Upper lobe of left lung (tissue), 6 donors: ENCODE data around the gene CARD11. TPM values are rescaled to one million over a fixed set of nuclear protein-coding genes. Genes with fewer than 3 reads are reported as not detected.

ENCODE experiments used
- ATAC-seq, 2 donors: fragments of 200-7000 bp; cut with Tn5 transposase; one replicate each; pipeline ENCODE4 v1.9.1; 2022; ENCODE audit warnings: mild to moderate bottlenecking in 2 of 2, moderate library complexity in 2 of 2; ENCODE audit not compliant: low FRiP score in 2 of 2
- DNase-seq, 2 donors: peaks; one replicate each; pipeline ENCODE4 v3.0.0-alpha.2; 2019 to 2020
- H3K27ac ChIP-seq, 4 donors: fragments of 200-600 bp; sonication (generic); one replicate each; pipeline ENCODE4 v1.5.1; 2016 to 2019
- H3K27me3 ChIP-seq, 4 donors: fragments of 200-600 bp; sonication (generic); one replicate each; pipeline ENCODE4 v1.5.1; 2017 to 2019
- H3K36me3 ChIP-seq, 4 donors: fragments of 200-600 bp; sonication (generic); one replicate each; pipeline ENCODE4 v1.5.1; 2016 to 2019
- H3K4me1 ChIP-seq, 4 donors: fragments of 200-600 bp; sonication (generic); one replicate each; pipeline ENCODE4 v1.5.1; 2018 to 2019
- H3K4me3 ChIP-seq, 4 donors: fragments of 200-600 bp; sonication (generic); one replicate each; pipeline ENCODE4 v1.5.1; 2017 to 2019; ENCODE audit warnings: mild to moderate bottlenecking in 2 of 4, moderate library complexity in 1 of 4
- H3K9me3 ChIP-seq, 4 donors: fragments of 200-600 bp; sonication (generic); one replicate each; pipeline ENCODE4 v1.5.1; 2018 to 2019
- EP300 ChIP-seq, 4 donors: sonication (generic); formaldehyde crosslinking; IDR thresholded peaks; one replicate each; pipeline ENCODE4 v1.5.1; 2017; ENCODE audit warnings: antibody characterized with exemption in 4 of 4, control low read depth in 2 of 4
- POLR2A ChIP-seq, 4 donors: fragments of 450-650 bp; IDR thresholded peaks; one replicate each; pipeline ENCODE4 v1.5.1; 2016 to 2017; ENCODE audit warnings: antibody characterized with exemption in 4 of 4, mild to moderate bottlenecking in 2 of 4
- POLR2AphosphoS5 ChIP-seq, 2 donors: sonication (generic); formaldehyde crosslinking; IDR thresholded peaks; one replicate each; pipeline ENCODE4 v1.5.1; 2017; ENCODE audit warnings: antibody characterized with exemption in 2 of 2
- WGBS, 2 donors: methylation state at CpG; one replicate each; pipeline ENCODE4 v1.1.5; 2017 to 2018; 5-methylcytosine and 5-hydroxymethylcytosine counted together
- total RNA-seq, 6 donors: library from RNA; depleted of rRNA in 4 of 6; stranded (reverse); fragments of >200 nt in 4 of 6; gene quantifications; one replicate each; pipeline versions ENCODE4 v1.1.0 to v1.2.1, GENCODE V29; 2016 to 2021
- TF ChIP-seq, protein P1 (sequence below), 6 experiments: fragments of 450-650 bp in 4 of 6; fragments of 200-600 bp in 2 of 6; sonication (generic) in 2 of 6; IDR thresholded peaks; one replicate each; pipeline ENCODE4 v1.5.1; 2016 to 2019; ENCODE audit warnings: antibody characterized with exemption in 6 of 6
- donor health status: DM: no; HTN: no; CAD: no; lungs with moderate emphysema.
- donor health status: DM: no; HTN: yes; CAD: no; lungs with severe emphysema.

Gene CARD11
- total RNA-seq, 6 donors from 2014 or later = 2.8 to 16.8 (median 6.8) TPM

- no peak for ATAC-seq
- Histone ChIP-seq H3K4me1 (no peaks in the 10 kb centered on the region), H3K9me3 (peaks cover 0 to 8% (median 2%) of the 10 kb centered on the region in 4 donors), H3K27me3 (no peaks in the 10 kb centered on the region), H3K27ac (no peak overlapping the region), H3K36me3 (no peaks in the 10 kb centered on the region), H3K4me3 (no peak overlapping the region)
- TF ChIP-seq POLR2AphosphoS5 (IDR thresholded peaks at IDR 0.05) = no peak
- TF ChIP-seq EP300 (IDR thresholded peaks at IDR 0.05) = no peak
- no peak for TF ChIP-seq POLR2A (IDR thresholded peaks at IDR 0.05)
- TF ChIP-seq, protein P1, sequence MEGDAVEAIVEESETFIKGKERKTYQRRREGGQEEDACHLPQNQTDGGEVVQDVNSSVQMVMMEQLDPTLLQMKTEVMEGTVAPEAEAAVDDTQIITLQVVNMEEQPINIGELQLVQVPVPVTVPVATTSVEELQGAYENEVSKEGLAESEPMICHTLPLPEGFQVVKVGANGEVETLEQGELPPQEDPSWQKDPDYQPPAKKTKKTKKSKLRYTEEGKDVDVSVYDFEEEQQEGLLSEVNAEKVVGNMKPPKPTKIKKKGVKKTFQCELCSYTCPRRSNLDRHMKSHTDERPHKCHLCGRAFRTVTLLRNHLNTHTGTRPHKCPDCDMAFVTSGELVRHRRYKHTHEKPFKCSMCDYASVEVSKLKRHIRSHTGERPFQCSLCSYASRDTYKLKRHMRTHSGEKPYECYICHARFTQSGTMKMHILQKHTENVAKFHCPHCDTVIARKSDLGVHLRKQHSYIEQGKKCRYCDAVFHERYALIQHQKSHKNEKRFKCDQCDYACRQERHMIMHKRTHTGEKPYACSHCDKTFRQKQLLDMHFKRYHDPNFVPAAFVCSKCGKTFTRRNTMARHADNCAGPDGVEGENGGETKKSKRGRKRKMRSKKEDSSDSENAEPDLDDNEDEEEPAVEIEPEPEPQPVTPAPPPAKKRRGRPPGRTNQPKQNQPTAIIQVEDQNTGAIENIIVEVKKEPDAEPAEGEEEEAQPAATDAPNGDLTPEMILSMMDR (IDR thresholded peaks at IDR 0.05) = no peak
- DNase-seq = no peak
- WGBS, 2 donors = 82 to 88% methylated on average over 1 of the region's 1 CpG
Measured at GRCh38 chr7:3020416-3020815, 23.3 kb downstream of the CARD11 start.

GRCh38 chr7:3019801-3020200 is 23.9 kb downstream of the CARD11 start:
- Histone ChIP-seq H3K4me1 (no peaks in the 10 kb centered on the region), H3K27ac (no peak overlapping the region), H3K9me3 (peaks cover 0 to 8% (median 2%) of the 10 kb centered on the region in 4 donors), H3K4me3 (no peak overlapping the region), H3K27me3 (no peaks in the 10 kb centered on the region), H3K36me3 (no peaks in the 10 kb centered on the region)
- DNase-seq (no peak), ATAC-seq (no peak)
- WGBS, 2 donors = 83 to 88% methylated on average over 4 of the region's 4 CpGs
- TF ChIP-seq POLR2A (IDR thresholded peaks at IDR 0.05) = no peak
- TF ChIP-seq, protein P1 (IDR thresholded peaks at IDR 0.05) = no peak
- no peak for TF ChIP-seq EP300 (IDR thresholded peaks at IDR 0.05)
- no peak for TF ChIP-seq POLR2AphosphoS5 (IDR thresholded peaks at IDR 0.05)

- WGBS, 2 donors = 82 to 91% methylated on average over 23 of the region's 23 CpGs
- ATAC-seq (no peak), DNase-seq (no peak)
- Histone ChIP-seq H3K4me3 (no peak overlapping the region), H3K27ac (no peak overlapping the region), H3K9me3 (peaks cover 0 to 8% (median 2%) of the 10 kb centered on the region in 4 donors), H3K4me1 (no peaks in the 10 kb centered on the region), H3K36me3 (no peaks in the 10 kb centered on the region), H3K27me3 (no peaks in the 10 kb centered on the region)
- TF ChIP-seq, protein P1 (IDR thresholded peaks at IDR 0.05) = no peak
- TF ChIP-seq POLR2A (IDR thresholded peaks at IDR 0.05) (no peak), POLR2AphosphoS5 (IDR thresholded peaks at IDR 0.05) (no peak), EP300 (IDR thresholded peaks at IDR 0.05) (no peak)
Measured at GRCh38 chr7:3013975-3014792, 29.5 kb downstream of the CARD11 start.

DNA sequence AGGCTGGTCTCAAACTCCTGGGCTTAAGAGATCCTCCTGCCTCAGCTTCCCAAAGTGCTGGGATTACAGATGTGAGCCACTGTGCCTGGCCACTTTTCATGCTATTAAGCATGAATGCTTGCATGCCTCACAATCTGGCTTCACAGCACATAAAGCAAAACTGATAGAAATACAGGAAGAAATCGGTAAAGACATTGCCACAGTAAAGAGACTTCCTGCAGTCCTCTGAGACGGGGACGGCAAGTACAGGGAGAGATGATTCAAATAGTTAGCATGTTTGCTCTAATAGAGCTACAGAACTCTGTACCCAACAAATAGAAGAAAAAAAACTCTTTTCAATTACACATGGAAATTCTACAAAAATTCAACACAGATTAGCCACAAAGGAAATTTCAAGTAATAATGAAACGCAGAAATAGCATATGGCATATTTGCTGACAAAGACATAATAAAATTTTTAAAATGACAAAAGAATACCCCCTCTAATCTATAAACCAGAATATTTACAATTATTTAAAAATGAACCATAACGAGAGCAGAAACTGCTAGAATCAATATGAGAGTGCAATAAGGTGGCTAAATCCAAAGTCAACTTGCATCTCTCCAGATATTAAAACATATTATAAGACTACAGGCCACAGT is 32.3 kb downstream of the CARD11 start:
- DNase-seq (no peak), ATAC-seq (no peak)
- no peaks in the 10 kb centered on the region for H3K36me3 ChIP-seq
- H3K4me3 ChIP-seq = no peak overlapping the region
- no peaks in the 10 kb centered on the region for H3K27me3 ChIP-seq
- TF ChIP-seq EP300 (IDR thresholded peaks at IDR 0.05) (no peak), POLR2AphosphoS5 (IDR thresholded peaks at IDR 0.05) (no peak), POLR2A (IDR thresholded peaks at IDR 0.05) (no peak)
- TF ChIP-seq, protein P1 (IDR thresholded peaks at IDR 0.05) = no peak
- H3K27ac ChIP-seq = no peak overlapping the region
- peaks cover 0 to 8% (median 2%) of the 10 kb centered on the region in 4 donors for H3K9me3 ChIP-seq
- 68 to 83% methylated on average over 5 of the region's 5 CpGs for WGBS, 2 donors
- no peaks in the 10 kb centered on the region for H3K4me1 ChIP-seq
